GM12878 (cell line): ENCODE data around the gene ZC3H7B. TPM values are rescaled to one million over a fixed set of nuclear protein-coding genes. Genes with fewer than 3 reads are reported as not detected.

ENCODE experiments used
- ATAC-seq: fragments of 200-7000 bp; cut with Tn5 transposase; 3 replicates; pipeline ENCODE4 v1.9.1; 2020; ENCODE audit warnings: mild to moderate bottlenecking, moderate library complexity
- BruUV-seq: library from RNA; stranded (reverse); fragments of 400-500 nt; replicated peaks from 2 replicates; lab custom pipeline; 2021; lab: Mats Ljungman, UMichigan
- CTCF ChIA-PET: fragments of 300-600 bp; sonication (Branson Sonifier 250); formaldehyde crosslinking; extraction: SDS; loops from one replicate; lab custom pipeline; 2021; ENCODE audit warnings: inconsistent platforms; lab: Yijun Ruan, JAX
- POLR2A ChIA-PET: fragments of 350-600 bp; formaldehyde crosslinking; extraction: SDS; loops from one replicate; lab custom pipeline; 2021; ENCODE audit warnings: inconsistent platforms; lab: Charles Lee
- RAD21 ChIA-PET: fragments of 300-600 bp; sonication (Branson Sonifier 250); formaldehyde crosslinking; loops from one replicate; lab custom pipeline; 2023; ENCODE audit warnings: antibody characterized with exemption; ENCODE audit not compliant: unreplicated experiment; lab: Charles Lee
- SMC1A ChIA-PET: fragments of 300-600 bp; sonication (Branson Sonifier 250); formaldehyde crosslinking; loops from one replicate; lab custom pipeline; 2023; ENCODE audit not compliant: unreplicated experiment, uncharacterized antibody; lab: Charles Lee
- DNase-seq: peaks from one replicate; pipeline ENCODE4 v3.0.0-alpha.2; 2011; ENCODE audit warnings: low read depth, low spot score
- FAIRE-seq: peaks from 3 replicates; lab custom pipeline; 2011; peaks lifted over from hg19 to GRCh38; lab: Jason Lieb, UNC
- H2AFZ ChIP-seq: 2 replicates; pipeline ENCODE4 v1.6.0; 2011; ENCODE audit warnings: low read depth, low read length, control low read depth; ENCODE audit not compliant: control insufficient read depth
- H3K27ac ChIP-seq: 2 replicates; pipeline ENCODE4 v1.5.1; 2011; ENCODE audit warnings: control low read depth; ENCODE audit not compliant: control insufficient read depth, insufficient read depth
- H3K27me3 ChIP-seq, 2 experiments: replicated peaks in 1 of 2; 2 replicates each; pipeline versions ENCODE4 v1.6.0 to v1.6.1; 2011; ENCODE audit warnings: low read length in 1 of 2; ENCODE audit not compliant: control insufficient read depth in 2 of 2, insufficient read depth in 2 of 2
- H3K36me3 ChIP-seq, 2 experiments: 2 replicates each; pipeline ENCODE4 v1.5.1; 2011; ENCODE audit warnings: low read length in 1 of 2; ENCODE audit not compliant: control insufficient read depth in 2 of 2, insufficient read depth in 2 of 2
- H3K4me1 ChIP-seq: 2 replicates; pipeline ENCODE4 v1.6.1; 2011; ENCODE audit warnings: mild to moderate bottlenecking, low read length, moderate library complexity, mixed read lengths; ENCODE audit not compliant: control insufficient read depth, insufficient read depth
- H3K4me2 ChIP-seq: 2 replicates; pipeline ENCODE4 v1.6.0; 2011; ENCODE audit warnings: control low read depth; ENCODE audit not compliant: control insufficient read depth, insufficient read depth
- H3K4me3 ChIP-seq: fragments of 200-600 bp; sonication (generic); 2 replicates; pipeline ENCODE4 v1.5.1; 2016
- H3K79me2 ChIP-seq: 2 replicates; pipeline ENCODE4 v1.6.0; 2011; ENCODE audit warnings: low read length; ENCODE audit not compliant: control insufficient read depth, insufficient read depth
- H3K9ac ChIP-seq: 2 replicates; pipeline ENCODE4 v1.8.0; 2011; ENCODE audit warnings: low read length, control low read depth, mixed read lengths; ENCODE audit not compliant: control insufficient read depth, insufficient read depth
- H3K9me3 ChIP-seq: replicated peaks from 3 replicates; pipeline ENCODE4 v1.5.1; 2011; ENCODE audit warnings: mild to moderate bottlenecking, low read length; ENCODE audit not compliant: control insufficient read depth, insufficient read depth
- H4K20me1 ChIP-seq: 2 replicates; pipeline ENCODE4 v1.6.0; 2011; ENCODE audit not compliant: control insufficient read depth, insufficient read depth
- ATF7 ChIP-seq: fragments of 450-650 bp; IDR thresholded peaks from 2 replicates; pipeline ENCODE4 v1.6.1; 2016; ENCODE audit warnings: low read depth, mild to moderate bottlenecking
- BCL11A ChIP-seq: IDR thresholded peaks from 2 replicates; pipeline ENCODE4 v1.6.1; 2011; ENCODE audit warnings: low read depth, low read length
- CHD4 ChIP-seq: fragments of 200-600 bp; sonication (generic); IDR thresholded peaks from 2 replicates; pipeline ENCODE4 v1.6.1; 2016; ENCODE audit warnings: mild to moderate bottlenecking
- CTCF ChIP-seq, 3 experiments: IDR thresholded peaks in 2 of 3; conservative IDR thresholded peaks in 1 of 3; 2 replicates each; pipeline ENCODE4 v1.5.1; 2011; ENCODE audit warnings: low read depth in 3 of 3, low read length in 3 of 3, mild to moderate bottlenecking in 3 of 3, control low read depth in 2 of 3, moderate library complexity in 2 of 3, inconsistent platforms in 1 of 3, mixed read lengths in 1 of 3; ENCODE audit not compliant: control insufficient read depth in 2 of 3, insufficient read depth in 1 of 3; ENCODE audit errors: extremely low read depth in 1 of 3
- ELK1 ChIP-seq: IDR thresholded peaks from 2 replicates; pipeline ENCODE4 v1.6.1; 2012; ENCODE audit warnings: low read depth, low read length, improper control_type of control experiment
- IKZF1 ChIP-seq: fragments of 450-650 bp; conservative IDR thresholded peaks from 2 replicates; pipeline ENCODE4 v1.6.1; 2017; ENCODE audit warnings: antibody characterized with exemption, mild to moderate bottlenecking
- NBN ChIP-seq: fragments of 450-650 bp; IDR thresholded peaks from 2 replicates; pipeline ENCODE4 v1.6.1; 2016
- NR2F1 ChIP-seq: fragments of 450-650 bp; conservative IDR thresholded peaks from 2 replicates; pipeline ENCODE4 v1.6.1; 2017; ENCODE audit warnings: mild to moderate bottlenecking
- PBX3 ChIP-seq: IDR thresholded peaks from 2 replicates; pipeline ENCODE4 v1.6.1; 2011; ENCODE audit warnings: mild to moderate bottlenecking, low read depth, low read length, moderate library complexity; ENCODE audit not compliant: insufficient replicate concordance
- PKNOX1 ChIP-seq: fragments of 450-650 bp; IDR thresholded peaks from 2 replicates; pipeline ENCODE4 v1.6.1; 2016; ENCODE audit warnings: mild to moderate bottlenecking
- SIN3A ChIP-seq: IDR thresholded peaks from 2 replicates; pipeline ENCODE4 v1.6.1; 2012; ENCODE audit warnings: low read depth, low read length, improper control_type of control experiment
- SMARCA5 ChIP-seq: fragments of 450-650 bp; IDR thresholded peaks from 2 replicates; pipeline ENCODE4 v1.6.1; 2017; ENCODE audit warnings: mild to moderate bottlenecking
- STAT1 ChIP-seq: fragments of 450-650 bp; conservative IDR thresholded peaks from 2 replicates; pipeline ENCODE4 v1.6.1; 2014; ENCODE audit warnings: antibody characterized with exemption, mild to moderate bottlenecking
- ZNF217 ChIP-seq: fragments of 450-650 bp; IDR thresholded peaks from 2 replicates; pipeline ENCODE4 v1.6.1; 2017; ENCODE audit warnings: antibody characterized with exemption, mild to moderate bottlenecking
- ZNF384 ChIP-seq: IDR thresholded peaks from 2 replicates; pipeline ENCODE4 v1.6.1; 2012; ENCODE audit warnings: low read depth, mild to moderate bottlenecking, low read length, improper control_type of control experiment, borderline replicate concordance
- WGBS: methylation state at CpG from one replicate; pipeline ENCODE4 v1.1.6; 2016; ENCODE audit warnings: low lambda C conversion rate; ENCODE audit not compliant: insufficient replicate concordance, insufficient coverage; ENCODE audit errors: missing lambda C conversion rate; 5-methylcytosine and 5-hydroxymethylcytosine counted together
- in situ Hi-C: fragments of 300-500 bp; cut with MboI; formaldehyde crosslinking; loops from 9 replicates; pipeline ENCODE4 v1.14.3; 2018; ENCODE audit warnings: mixed read lengths
- intact Hi-C: fragments of 100-400 bp; cut with micrococcal nuclease; formaldehyde crosslinking; loops from one replicate; pipeline ENCODE4 v1.14.2; 2022; ENCODE audit not compliant: unreplicated experiment
- polyA plus RNA-seq, 11 experiments: library from polyadenylated mRNA; depleted of rRNA in 4 of 11; unstranded in 6 of 11; stranded (reverse) in 5 of 11; fragments of >200 nt; fragmentation: Nextera tagmentation in 4 of 11; fragmentation: Illumina TruSeq in 1 of 11; extraction: Ambion mirVana in 4 of 11; extraction: Trizol in 1 of 11; gene quantifications; 1 replicate in 1 of 11; 2 replicates in 10 of 11; pipeline versions ENCODE4 v1.2.1 to v1.2.3, GENCODE V29; 2011 to 2016; ENCODE audit warnings: inconsistent platforms in 2 of 11, missing spikeins in 2 of 11, low read depth in 1 of 11
- total RNA-seq, 4 experiments: library from RNA; depleted of rRNA in 3 of 4; stranded (reverse); fragments of >200 nt in 3 of 4; fragmentation: Illumina TruSeq in 1 of 4; extraction: Trizol in 1 of 4; gene quantifications; 2 replicates each; pipeline versions ENCODE4 v1.2.1 to v1.2.3, GENCODE V29; 2013 to 2021

ZC3H7B gene
- total and polyA plus RNA-seq, 10 of the 15 experiments (the other 5 are each of a cell fraction or from before 2014, with no cell fraction given) = 0.26 to 52.3 (median 22.4) TPM

GRCh38 chr22:41381329-41382097 lies 80.2 kb downstream of the ZC3H7B start, which contains the start of gene TEF (continued):
- TF ChIP-seq ELK1 (no peak), SIN3A (peak; percentile 6; the same call in 1 of the 2 replicates), ZNF384 (no peak), ATF7 (no peak), STAT1 (no peak), CHD4 (no peak)

GRCh38 chr22:41382098-41382578 lies 80.8 kb downstream of the ZC3H7B start:
- ChIA-PET SMC1A (interaction anchor here (0.9 to 1.3 kb wide), 2 partner anchors 10 to 19 kb away, joined by 3 read pairs; no protein-coding TSS in a partner anchor), POLR2A (interaction anchor here (0.7 to 1.6 kb wide), 13 partner anchors 62 to 238 kb away, joined by 3 to 15 read pairs (median 5); partner anchors contain the start of genes ACO2, DESI1, PHF5A and PMM1), RAD21 (interaction anchor here (1.0 to 2.6 kb wide), 12 partner anchors 21 to 459 kb away, joined by 3 to 18 read pairs (median 6); partner anchors contain the start of genes ACO2, PHF5A, PMM1 and POLR3H), CTCF (interaction anchor here (0.8 to 1.6 kb wide), 2 partner anchors 22 to 117 kb away, joined by 3 to 6 read pairs; no protein-coding TSS in a partner anchor)
- H3K4me2 ChIP-seq = peak overlapping the region; percentile 86
- in situ Hi-C loops (no loop called here), intact Hi-C loops (no loop called here)
- no peaks in the 10 kb centered on the region for H3K79me2 ChIP-seq
- peak; percentile 65 for ATAC-seq
- 0% methylated on average over 8 of the region's 35 CpGs for WGBS
- no TSS peak for BruUV-seq
- no peaks in the 10 kb centered on the region for H4K20me1 ChIP-seq
- FAIRE-seq = no peak
- H2AFZ ChIP-seq = peak overlapping the region; percentile 92
- no peaks in the 10 kb centered on the region for H3K9me3 ChIP-seq
- no peak for DNase-seq
- H3K4me3 ChIP-seq = peak overlapping the region; percentile 90
- peak overlapping the region; percentile 58; the same call in 1 of the 2 replicates for H3K9ac ChIP-seq
- H3K27ac ChIP-seq = peak overlapping the region; percentile 74; the same call in 1 of the 2 replicates
- H3K36me3 ChIP-seq = no peaks in the 10 kb centered on the region
- H3K4me1 ChIP-seq = peaks cover 7% of the 10 kb centered on the region
- TF ChIP-seq NBN (0 out of 2 replicates have a peak, but pooled peaks have one; percentile 22), PKNOX1 (peak; percentile 74), IKZF1 (peak; percentile 26; the same call in 1 of the 2 replicates), BCL11A (no peak), SMARCA5 (0 out of 2 replicates have a peak, but pooled peaks have one; percentile 88), CTCF (IDR thresholded peaks at IDR 0.05 in 2 of 3, conservative IDR thresholded peaks at IDR 0.05 in 1 of 3; ENCODE audit: control insufficient read depth in 2 of 3, extremely low read depth in 1 of 3, insufficient read depth in 1 of 3, low read depth in 3 of 3, low read length in 3 of 3) (no peak), PBX3 (peak; percentile 45), ZNF217 (no peak), NR2F1 (peak; percentile 35; the same call in 1 of the 2 replicates)
- no peaks in the 10 kb centered on the region for H3K27me3 ChIP-seq
